ENCODE measurements around the gene SGMS2.

DNA sequence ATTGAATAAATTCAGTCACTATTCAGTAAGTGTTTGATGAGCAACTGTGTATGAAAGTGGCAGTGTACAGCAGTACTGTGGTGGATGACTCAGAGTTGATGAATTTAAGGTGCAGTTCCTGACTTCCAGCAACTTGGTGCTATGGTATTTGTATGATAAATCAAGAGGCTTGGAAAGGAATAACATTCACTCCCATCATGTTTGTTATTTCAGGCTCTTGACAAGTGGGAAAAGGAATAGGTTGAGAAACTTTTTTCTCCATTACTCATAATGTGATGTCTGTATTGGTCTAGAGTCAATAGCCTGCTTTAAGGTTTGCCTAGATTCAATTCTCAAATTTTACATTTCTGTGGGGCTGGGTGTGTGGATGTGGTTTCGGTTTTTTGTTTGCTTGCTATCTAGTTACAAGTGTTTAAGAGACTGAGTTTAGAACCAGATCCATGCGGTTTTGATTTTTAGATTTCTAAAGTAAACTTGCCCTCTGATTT lies 71.5 kb downstream of the SGMS2 start:
- TF ChIP-seq, protein P1, sequence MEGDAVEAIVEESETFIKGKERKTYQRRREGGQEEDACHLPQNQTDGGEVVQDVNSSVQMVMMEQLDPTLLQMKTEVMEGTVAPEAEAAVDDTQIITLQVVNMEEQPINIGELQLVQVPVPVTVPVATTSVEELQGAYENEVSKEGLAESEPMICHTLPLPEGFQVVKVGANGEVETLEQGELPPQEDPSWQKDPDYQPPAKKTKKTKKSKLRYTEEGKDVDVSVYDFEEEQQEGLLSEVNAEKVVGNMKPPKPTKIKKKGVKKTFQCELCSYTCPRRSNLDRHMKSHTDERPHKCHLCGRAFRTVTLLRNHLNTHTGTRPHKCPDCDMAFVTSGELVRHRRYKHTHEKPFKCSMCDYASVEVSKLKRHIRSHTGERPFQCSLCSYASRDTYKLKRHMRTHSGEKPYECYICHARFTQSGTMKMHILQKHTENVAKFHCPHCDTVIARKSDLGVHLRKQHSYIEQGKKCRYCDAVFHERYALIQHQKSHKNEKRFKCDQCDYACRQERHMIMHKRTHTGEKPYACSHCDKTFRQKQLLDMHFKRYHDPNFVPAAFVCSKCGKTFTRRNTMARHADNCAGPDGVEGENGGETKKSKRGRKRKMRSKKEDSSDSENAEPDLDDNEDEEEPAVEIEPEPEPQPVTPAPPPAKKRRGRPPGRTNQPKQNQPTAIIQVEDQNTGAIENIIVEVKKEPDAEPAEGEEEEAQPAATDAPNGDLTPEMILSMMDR (IDR thresholded peaks at IDR 0.05 in 8 of 11, conservative IDR thresholded peaks at IDR 0.05 in 3 of 11): no peak
- no peak for TF ChIP-seq POLR2A (IDR thresholded peaks at IDR 0.05)
